ENCODE measurements around the gene PRDM16. TPM values are rescaled to one million over a fixed set of nuclear protein-coding genes. Genes with fewer than 3 reads are reported as not detected.
A peak's percentile ranks its signal among the peaks of the same experiment; 100 is the strongest.

The PRDM16 gene
- total RNA-seq, 1 donor from 2014 or later = 17.7 TPM

GRCh38 chr1:3323796-3324703 is 255.0 kb downstream of the PRDM16 start:
- intact Hi-C loops (cut with micrococcal nuclease) = no loop called here
- DNase-seq = peak; percentile 38
- ATAC-seq = no peak

- intact Hi-C loops (cut with micrococcal nuclease) = no loop called here
- ATAC-seq = no peak
- peak; percentile 22 for DNase-seq
Measured at GRCh38 chr1:3324704-3325535, 255.9 kb downstream of the PRDM16 start.

GRCh38 chr1:3326516-3327388 is 257.7 kb downstream of the PRDM16 start:
- no peak for ATAC-seq
- DNase-seq = peak; percentile 21
- intact Hi-C loops (cut with micrococcal nuclease) = no loop called here

- DNase-seq (no peak), ATAC-seq (no peak)
- intact Hi-C loops (cut with micrococcal nuclease) = no loop called here
Measured at GRCh38 chr1:3327389-3327702, 258.3 kb downstream of the PRDM16 start.

GRCh38 chr1:3327936-3328590 is 259.1 kb downstream of the PRDM16 start:
- intact Hi-C loops (cut with micrococcal nuclease) = no loop called here
- ATAC-seq (peak; percentile 81), DNase-seq (peak; percentile 86)

- intact Hi-C loops (cut with micrococcal nuclease) = no loop called here
- ATAC-seq = no peak
- no peak for DNase-seq
Measured at GRCh38 chr1:3329640-3330281, 260.8 kb downstream of the PRDM16 start.

GRCh38 chr1:3330771-3331245 is 261.8 kb downstream of the PRDM16 start:
- ATAC-seq (no peak), DNase-seq (no peak)
- intact Hi-C loops (cut with micrococcal nuclease) = no loop called here

- ATAC-seq (no peak), DNase-seq (no peak)
- intact Hi-C loops (cut with micrococcal nuclease) = no loop called here
Measured at GRCh38 chr1:3331564-3331963, 262.6 kb downstream of the PRDM16 start.

- intact Hi-C loops (cut with micrococcal nuclease) = no loop called here
- DNase-seq (no peak), ATAC-seq (no peak)
Measured at GRCh38 chr1:3332043-3332442, 263.0 kb downstream of the PRDM16 start.

GRCh38 chr1:3332662-3333061 is 263.7 kb downstream of the PRDM16 start:
- no peak for ATAC-seq
- DNase-seq = no peak
- intact Hi-C loops (cut with micrococcal nuclease) = no loop called here

GRCh38 chr1:3333903-3334302 is 264.9 kb downstream of the PRDM16 start:
- DNase-seq (no peak), ATAC-seq (peak; percentile 63)
- intact Hi-C loops (cut with micrococcal nuclease) = no loop called here

GRCh38 chr1:3334366-3334765 is 265.4 kb downstream of the PRDM16 start:
- intact Hi-C loops (cut with micrococcal nuclease) = no loop called here
- ATAC-seq (no peak), DNase-seq (no peak)

GRCh38 chr1:3335754-3336640 is 267.0 kb downstream of the PRDM16 start:
- DNase-seq = no peak
- no peak for ATAC-seq
- intact Hi-C loops (cut with micrococcal nuclease) = no loop called here

GRCh38 chr1:3336641-3337630 is 267.9 kb downstream of the PRDM16 start:
- intact Hi-C loops (cut with micrococcal nuclease) = no loop called here
- no peak for DNase-seq
- no peak for ATAC-seq

- intact Hi-C loops (cut with micrococcal nuclease) = no loop called here
- ATAC-seq = peak; percentile 9
- no peak for DNase-seq
Measured at GRCh38 chr1:3337798-3338724, 269.1 kb downstream of the PRDM16 start.

Data from left ventricle myocardium superior (tissue), 1 donor.